ENCODE measurements around the gene WDR88.

GRCh38 chr19:33159893-33160292, 28.0 kb downstream of the WDR88 start:
- TF ChIP-seq CTCF (IDR thresholded peaks at IDR 0.05) (no peak), POLR2A (IDR thresholded peaks at IDR 0.05) (no peak), EP300 (IDR thresholded peaks at IDR 0.05) (no peak)

Data from ovary (tissue), 3 donors.